Loucy (cell line): ENCODE measurements around the gene TMPO.
A peak's percentile ranks its signal among the peaks of the same experiment; 100 is the strongest.

ENCODE experiments used
- H2AFZ ChIP-seq: fragments of 200-600 bp; sonication (generic); 2 replicates; pipeline ENCODE4 v1.6.0; 2016; ENCODE audit warnings: antibody characterized with exemption, mild to moderate bottlenecking, low read length, moderate library complexity
- H3F3A ChIP-seq: fragments of 200-600 bp; 2 replicates; pipeline ENCODE4 v1.6.0; 2016; ENCODE audit warnings: antibody characterized with exemption, low read depth, mild to moderate bottlenecking
- H3K27me3 ChIP-seq: fragments of 200-600 bp; sonication (generic); 2 replicates; pipeline ENCODE4 v1.6.1; 2014; ENCODE audit warnings: low read length, mild to moderate bottlenecking; ENCODE audit not compliant: insufficient read depth, poor library complexity, severe bottlenecking
- H3K36me3 ChIP-seq: fragments of 200-600 bp; sonication (generic); 2 replicates; pipeline ENCODE4 v1.6.1; 2016; ENCODE audit warnings: low read length; ENCODE audit not compliant: insufficient read depth
- H3K4me1 ChIP-seq: fragments of 200-600 bp; sonication (generic); 2 replicates; pipeline ENCODE4 v1.5.1; 2014; ENCODE audit warnings: low read length, mild to moderate bottlenecking; ENCODE audit not compliant: insufficient read depth, poor library complexity, severe bottlenecking
- H3K4me2 ChIP-seq: fragments of 200-600 bp; sonication (generic); 2 replicates; pipeline ENCODE4 v1.6.0; 2014; ENCODE audit warnings: antibody characterized with exemption, low read length, low read depth, mild to moderate bottlenecking; ENCODE audit not compliant: poor library complexity, severe bottlenecking
- H3K4me3 ChIP-seq: fragments of 200-600 bp; sonication (generic); 2 replicates; pipeline ENCODE4 v1.5.1; 2014; ENCODE audit warnings: low read length, mild to moderate bottlenecking, mixed read lengths; ENCODE audit not compliant: poor library complexity, severe bottlenecking
- H3K79me2 ChIP-seq: fragments of 200-600 bp; sonication (generic); 2 replicates; pipeline ENCODE4 v1.6.1; 2014; ENCODE audit warnings: low read length; ENCODE audit not compliant: insufficient read depth
- H3K9ac ChIP-seq: fragments of 200-600 bp; sonication (generic); 2 replicates; pipeline ENCODE4 v1.6.0; 2014; ENCODE audit warnings: mild to moderate bottlenecking, low read depth, low read length, moderate library complexity; ENCODE audit not compliant: poor library complexity, severe bottlenecking
- H3K9me2 ChIP-seq: fragments of 200-600 bp; sonication (generic); replicated peaks from 2 replicates; pipeline ENCODE4 v1.6.1; 2016; ENCODE audit warnings: low read depth, low read length, mixed read lengths
- H3K9me3 ChIP-seq: fragments of 200-600 bp; sonication (generic); 2 replicates; pipeline ENCODE4 v1.6.1; 2014; ENCODE audit warnings: mild to moderate bottlenecking, antibody characterized with exemption, low read length, low read depth; ENCODE audit not compliant: insufficient read depth
- H4K20me1 ChIP-seq: fragments of 200-600 bp; sonication (generic); 2 replicates; pipeline ENCODE4 v1.6.0; 2014; ENCODE audit warnings: antibody characterized with exemption, low read length, mild to moderate bottlenecking; ENCODE audit not compliant: insufficient read depth, poor library complexity, severe bottlenecking
- EZH2phosphoT487 ChIP-seq: fragments of 200-600 bp; IDR thresholded peaks from 2 replicates; pipeline ENCODE4 v1.6.1; 2018; ENCODE audit warnings: antibody characterized with exemption, mild to moderate bottlenecking, moderate library complexity, borderline replicate concordance
- TF ChIP-seq, protein P1 (sequence below): fragments of 200-600 bp; sonication (generic); conservative IDR thresholded peaks from 2 replicates; pipeline ENCODE4 v1.5.1; 2014; ENCODE audit warnings: mild to moderate bottlenecking, antibody characterized with exemption, low read length

TMPO gene

DNA sequence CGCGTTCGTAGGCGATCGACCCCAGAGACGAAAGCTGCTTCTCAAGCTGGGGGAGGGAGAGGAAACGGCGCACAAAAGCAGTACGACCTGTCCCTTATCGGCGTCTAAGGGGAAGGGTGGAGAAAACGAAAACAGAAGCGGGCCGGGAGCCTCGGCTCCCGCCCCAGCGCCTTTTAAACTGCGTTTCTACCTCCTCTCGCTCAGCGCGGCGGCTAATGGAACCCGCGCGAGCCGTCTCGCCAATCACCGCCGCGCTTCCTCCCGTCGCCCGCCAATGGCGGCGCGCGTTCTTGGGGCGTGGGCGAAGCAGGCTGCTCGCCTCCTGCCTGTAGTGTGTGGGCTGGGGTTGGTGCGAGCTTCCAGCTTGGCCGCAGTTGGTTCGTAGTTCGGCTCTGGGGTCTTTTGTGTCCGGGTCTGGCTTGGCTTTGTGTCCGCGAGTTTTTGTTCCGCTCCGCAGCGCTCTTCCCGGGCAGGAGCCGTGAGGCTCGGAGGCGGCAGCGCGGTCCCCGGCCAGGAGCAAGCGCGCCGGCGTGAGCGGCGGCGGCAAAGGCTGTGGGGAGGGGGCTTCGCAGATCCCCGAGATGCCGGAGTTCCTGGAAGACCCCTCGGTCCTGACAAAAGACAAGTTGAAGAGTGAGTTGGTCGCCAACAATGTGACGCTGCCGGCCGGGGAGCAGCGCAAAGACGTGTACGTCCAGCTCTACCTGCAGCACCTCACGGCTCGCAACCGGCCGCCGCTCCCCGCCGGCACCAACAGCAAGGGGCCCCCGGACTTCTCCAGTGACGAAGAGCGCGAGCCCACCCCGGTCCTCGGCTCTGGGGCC, at the start of gene TMPO:
Gene TMPO (plus strand): TSS at position 304 of the 824 bp plus-strand sequence. CDS start 278 bp downstream, at position 582.
- peak within 1 kb of the TSS; percentile 14 for H2AFZ ChIP-seq
- H3K36me3 ChIP-seq = peaks cover 11% of the 10 kb centered on the region
- peaks cover 24% of the 10 kb centered on the region for H3K4me1 ChIP-seq
- peak within 1 kb of the TSS; percentile 96 for H3K4me2 ChIP-seq
- H3K9me3 ChIP-seq = no peaks in the 10 kb centered on the region
- H3K27me3 ChIP-seq = peaks cover 22% of the 10 kb centered on the region
- peaks cover 84% of the 10 kb centered on the region for H3K79me2 ChIP-seq
- no peaks in the 10 kb centered on the region for H3K9me2 ChIP-seq
- H3K4me3 ChIP-seq = peak within 1 kb of the TSS; percentile 100
- TF ChIP-seq, protein P1, sequence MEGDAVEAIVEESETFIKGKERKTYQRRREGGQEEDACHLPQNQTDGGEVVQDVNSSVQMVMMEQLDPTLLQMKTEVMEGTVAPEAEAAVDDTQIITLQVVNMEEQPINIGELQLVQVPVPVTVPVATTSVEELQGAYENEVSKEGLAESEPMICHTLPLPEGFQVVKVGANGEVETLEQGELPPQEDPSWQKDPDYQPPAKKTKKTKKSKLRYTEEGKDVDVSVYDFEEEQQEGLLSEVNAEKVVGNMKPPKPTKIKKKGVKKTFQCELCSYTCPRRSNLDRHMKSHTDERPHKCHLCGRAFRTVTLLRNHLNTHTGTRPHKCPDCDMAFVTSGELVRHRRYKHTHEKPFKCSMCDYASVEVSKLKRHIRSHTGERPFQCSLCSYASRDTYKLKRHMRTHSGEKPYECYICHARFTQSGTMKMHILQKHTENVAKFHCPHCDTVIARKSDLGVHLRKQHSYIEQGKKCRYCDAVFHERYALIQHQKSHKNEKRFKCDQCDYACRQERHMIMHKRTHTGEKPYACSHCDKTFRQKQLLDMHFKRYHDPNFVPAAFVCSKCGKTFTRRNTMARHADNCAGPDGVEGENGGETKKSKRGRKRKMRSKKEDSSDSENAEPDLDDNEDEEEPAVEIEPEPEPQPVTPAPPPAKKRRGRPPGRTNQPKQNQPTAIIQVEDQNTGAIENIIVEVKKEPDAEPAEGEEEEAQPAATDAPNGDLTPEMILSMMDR = no peak
- TF ChIP-seq EZH2phosphoT487 = no peak
- H4K20me1 ChIP-seq = peaks cover 49% of the 10 kb centered on the region
- H3F3A ChIP-seq = no peaks in the 10 kb centered on the region
- H3K9ac ChIP-seq = peak within 1 kb of the TSS; percentile 100

DNA sequence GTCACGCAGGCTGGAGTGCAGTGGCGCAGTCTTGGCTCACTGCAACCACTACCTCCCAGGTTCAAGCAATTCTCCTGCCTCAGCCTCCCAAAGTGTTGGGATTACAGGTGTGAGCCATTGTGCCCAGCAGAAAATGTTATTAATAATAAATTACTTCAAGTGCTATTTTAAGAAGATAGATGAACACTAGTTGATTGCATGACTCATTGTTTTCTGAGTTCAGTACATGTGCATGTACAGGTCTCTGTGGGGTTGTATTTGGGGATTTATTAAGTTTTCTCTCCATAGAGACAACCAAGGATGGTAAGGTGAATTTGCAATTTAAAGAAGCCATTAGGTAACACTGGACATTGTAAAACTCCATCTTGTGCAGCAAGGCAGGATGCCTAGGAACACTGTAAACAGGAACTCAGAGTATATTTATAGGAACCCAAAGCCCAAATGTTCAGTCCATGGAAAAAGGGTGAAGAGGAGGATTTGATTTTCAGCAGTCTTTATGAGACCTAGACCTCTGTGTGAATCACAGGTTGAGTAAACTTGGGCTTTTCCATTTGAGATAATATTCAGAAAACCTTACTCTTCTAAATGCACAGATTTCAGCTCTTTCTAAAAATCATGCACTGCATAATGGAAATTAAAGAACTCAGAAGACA, 49.3 kb upstream of the TMPO start:
- Histone ChIP-seq H3K27me3 (no peaks in the 10 kb centered on the region), H2AFZ (no peak overlapping the region), H3K4me1 (no peaks in the 10 kb centered on the region), H3K9me3 (no peaks in the 10 kb centered on the region), H3K9me2 (no peaks in the 10 kb centered on the region), H3K36me3 (no peaks in the 10 kb centered on the region), H3K4me3 (no peak overlapping the region), H4K20me1 (no peaks in the 10 kb centered on the region), H3K9ac (no peak overlapping the region), H3K4me2 (no peak overlapping the region), H3K79me2 (no peaks in the 10 kb centered on the region), H3F3A (no peaks in the 10 kb centered on the region)
- TF ChIP-seq, protein P1 = no peak
- no peak for TF ChIP-seq EZH2phosphoT487

DNA sequence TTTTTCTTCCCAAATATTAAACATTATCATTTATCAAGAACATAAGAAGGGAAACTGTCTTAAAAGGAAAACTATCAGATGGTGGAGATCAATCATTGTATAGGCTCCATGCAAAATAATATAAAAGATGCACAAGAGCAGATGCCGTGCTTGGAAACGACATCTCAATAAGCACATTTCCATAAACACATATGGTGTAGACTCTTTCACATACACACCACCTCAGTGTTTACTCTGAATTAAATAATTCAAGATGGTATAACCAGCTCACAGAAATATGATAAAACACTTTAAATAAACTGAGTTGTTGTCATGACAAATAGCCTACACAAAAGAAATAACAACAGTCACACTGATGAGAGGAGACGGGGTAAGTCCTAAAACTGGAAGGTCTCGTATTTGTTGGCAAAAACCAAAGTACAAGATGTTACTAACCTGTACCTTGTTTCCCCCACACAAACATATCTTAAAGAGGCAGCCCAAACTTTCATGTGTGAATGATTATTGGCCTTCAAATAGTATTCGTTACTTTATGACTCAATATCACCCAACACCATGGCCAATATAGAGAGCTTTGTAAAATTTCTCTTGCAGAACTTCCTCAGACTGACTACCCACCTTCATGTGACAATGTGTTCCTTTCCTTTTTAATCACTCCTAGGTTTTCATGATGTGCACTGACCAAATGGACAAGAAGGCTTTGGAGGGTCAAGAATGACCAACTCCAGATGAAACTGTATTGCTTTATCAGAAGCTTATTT, 48.6 kb upstream of the TMPO start:
- Histone ChIP-seq H3K9me3 (no peaks in the 10 kb centered on the region), H3K9ac (no peak overlapping the region), H3K4me3 (no peak overlapping the region), H3K9me2 (no peaks in the 10 kb centered on the region), H2AFZ (no peak overlapping the region), H3K27me3 (no peaks in the 10 kb centered on the region), H3K4me2 (no peak overlapping the region), H3K79me2 (no peaks in the 10 kb centered on the region), H3F3A (no peaks in the 10 kb centered on the region), H4K20me1 (no peaks in the 10 kb centered on the region), H3K36me3 (no peaks in the 10 kb centered on the region), H3K4me1 (no peaks in the 10 kb centered on the region)
- no peak for TF ChIP-seq EZH2phosphoT487
- TF ChIP-seq, protein P1 = no peak
